Stimulated activated CD8-positive, alpha-beta memory T cell treated with anti-CD3 and anti-CD28 coated beads, Interleukin-15, amount 100 ng/mL, for 48 hours (primary cell): ENCODE measurements around the gene BPIFA1.

Experiments
- DNase-seq, 2 donors: peaks; one replicate each; pipeline ENCODE4 v3.0.0-alpha.2; 2020; ENCODE audit warnings: low read depth in 2 of 2

Gene BPIFA1

DNA sequence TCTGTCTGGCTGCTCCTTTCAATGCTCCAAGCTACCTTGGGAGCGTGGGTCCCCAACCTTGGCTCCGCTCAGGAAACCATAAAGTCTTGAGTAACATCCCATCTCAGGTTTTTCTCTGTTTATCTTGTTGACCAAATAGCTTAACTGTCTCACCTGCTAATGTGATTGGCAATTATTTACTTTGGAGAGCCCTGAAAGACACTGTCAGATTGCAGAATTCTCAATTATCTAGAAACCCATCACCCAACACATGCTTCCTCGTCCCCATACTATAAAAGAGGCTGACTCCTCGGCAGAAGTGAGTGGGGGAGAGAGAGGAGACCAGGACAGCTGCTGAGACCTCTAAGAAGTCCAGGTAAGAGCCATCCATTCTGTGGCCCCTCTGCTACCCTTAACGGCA, at the start of gene BPIFA1:
TSS of gene BPIFA1 (plus strand) at position 301 of the 400 bp plus-strand sequence. CDS start 1,716 bp downstream, outside the sequence.
- DNase-seq: no peak

GRCh38 chr20:33187491-33187890, 48.3 kb upstream of the BPIFA1 start:
- no peak for DNase-seq

- no peak for DNase-seq
Measured at GRCh38 chr20:33188421-33188820, 47.4 kb upstream of the BPIFA1 start.

DNA sequence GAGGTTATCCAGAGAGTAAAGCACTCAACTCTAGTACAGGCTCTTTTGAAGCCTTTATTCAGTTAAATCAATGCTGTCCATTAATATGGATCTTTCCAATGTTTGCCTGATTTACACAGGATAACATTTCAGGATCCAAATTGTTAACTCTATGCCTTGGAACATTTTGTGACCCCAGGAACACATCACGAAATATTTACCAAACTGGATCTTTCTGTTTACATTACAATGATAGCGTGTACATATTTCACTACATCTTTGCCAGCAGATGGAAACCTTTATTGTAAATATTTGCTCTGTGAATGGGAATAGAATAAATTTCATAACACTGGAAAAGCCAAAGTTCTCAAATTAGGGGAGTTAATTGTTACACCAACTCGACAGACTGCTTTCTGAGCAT, 44.3 kb upstream of the BPIFA1 start:
- no peak for DNase-seq

GRCh38 chr20:33191955-33192354, 43.8 kb upstream of the BPIFA1 start:
- no peak for DNase-seq

- DNase-seq: no peak
Measured at GRCh38 chr20:33192912-33193501, 42.8 kb upstream of the BPIFA1 start.

- DNase-seq: no peak
Measured at GRCh38 chr20:33199026-33199425, 36.8 kb upstream of the BPIFA1 start.

GRCh38 chr20:33202451-33202850, 33.3 kb upstream of the BPIFA1 start:
- DNase-seq: no peak

DNA sequence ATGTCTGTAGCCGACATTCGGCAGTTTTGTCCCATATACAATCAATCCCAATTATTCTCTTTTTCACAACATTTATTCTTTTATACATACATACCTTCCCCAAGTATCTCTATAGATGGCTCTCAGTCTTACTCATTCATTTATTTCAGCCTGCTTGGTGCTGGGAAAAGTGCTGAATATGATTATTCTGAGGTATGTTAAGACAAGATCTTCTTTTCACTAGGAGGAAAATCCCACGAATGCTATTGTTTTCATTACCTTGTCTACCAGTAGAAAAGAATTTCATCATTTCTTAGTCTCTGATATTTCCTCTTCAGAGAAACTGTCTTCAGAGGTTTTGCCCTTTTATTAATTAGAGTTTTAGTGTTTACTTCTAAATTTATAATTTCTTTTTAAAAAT, 32.4 kb upstream of the BPIFA1 start:
- no peak for DNase-seq

DNA sequence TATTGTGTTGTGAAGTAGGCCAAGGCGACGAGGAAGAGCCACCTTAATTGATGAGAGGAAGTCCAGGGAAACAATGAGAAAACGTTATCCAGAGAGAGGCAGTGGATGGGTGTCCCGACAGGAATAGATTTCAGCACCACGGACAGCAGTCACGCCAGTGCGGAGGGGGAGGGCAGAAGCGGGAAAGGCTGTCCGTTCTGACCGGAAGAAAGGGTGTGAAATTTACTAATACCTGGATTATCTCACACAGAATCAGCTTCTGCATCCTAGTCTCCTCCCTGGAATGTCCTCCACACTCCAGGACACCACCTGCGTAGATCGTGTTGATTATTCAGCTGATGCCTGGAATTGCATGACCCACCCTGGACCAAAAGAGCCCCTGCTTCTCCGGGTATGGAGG, 26.0 kb upstream of the BPIFA1 start:
- DNase-seq: peak in 1 of 2 donors; percentile 6

DNA sequence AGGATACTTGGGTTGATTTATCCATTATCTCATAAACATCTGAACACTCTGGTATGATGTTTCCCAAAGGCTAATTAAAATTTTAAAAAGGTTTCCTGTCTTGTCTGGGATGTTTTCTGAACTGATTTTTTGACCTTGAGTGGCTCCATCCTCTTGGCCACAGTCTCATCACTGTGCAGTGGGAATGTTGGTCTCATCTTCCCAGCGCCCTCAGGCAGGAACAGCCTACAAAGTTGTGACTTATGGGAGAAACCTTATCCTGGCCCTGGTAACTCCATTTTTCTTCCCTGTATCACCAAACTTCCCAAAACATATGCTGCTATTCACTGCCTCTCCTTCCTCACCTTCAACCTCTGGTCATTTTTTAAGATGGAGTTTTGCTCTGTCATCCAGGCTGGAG, 25.4 kb upstream of the BPIFA1 start:
- no peak for DNase-seq

DNA sequence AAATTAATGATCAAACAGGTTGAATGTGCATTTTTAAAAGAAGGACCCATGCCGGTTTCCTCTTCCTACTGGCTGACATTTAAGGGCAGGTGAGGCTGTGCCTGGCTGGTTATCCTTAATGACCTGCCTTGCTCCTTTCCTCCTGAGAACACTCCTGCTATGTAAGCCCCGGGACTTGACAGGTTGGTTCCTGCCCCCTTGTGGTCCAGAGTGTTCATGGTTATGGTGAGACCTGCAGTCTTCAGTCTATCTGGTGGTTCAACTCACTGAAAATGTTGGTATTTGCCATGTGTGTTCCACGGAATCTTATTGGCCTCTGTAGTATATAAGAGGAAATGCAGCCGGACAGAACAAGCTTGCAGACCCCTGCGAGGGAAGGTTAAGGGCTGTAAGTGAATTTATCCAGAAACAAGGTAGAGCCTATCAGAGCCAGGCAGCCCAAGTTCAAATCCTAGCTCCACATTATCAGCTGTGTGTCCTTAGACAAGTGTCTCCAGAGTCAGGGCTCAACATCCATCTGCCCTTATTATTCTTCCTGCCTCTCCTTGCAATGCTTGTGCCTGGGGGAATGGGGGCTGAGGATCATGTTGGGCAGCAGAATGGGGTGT, 23.9 kb upstream of the BPIFA1 start:
- DNase-seq: no peak

GRCh38 chr20:33217052-33217451, 18.7 kb upstream of the BPIFA1 start, which contains the start of gene BPIFA3:
TSS of gene BPIFA3 (plus strand) at chr20:33217352. CDS start at chr20:33217537, 185 bp downstream.
- no peak for DNase-seq

DNA sequence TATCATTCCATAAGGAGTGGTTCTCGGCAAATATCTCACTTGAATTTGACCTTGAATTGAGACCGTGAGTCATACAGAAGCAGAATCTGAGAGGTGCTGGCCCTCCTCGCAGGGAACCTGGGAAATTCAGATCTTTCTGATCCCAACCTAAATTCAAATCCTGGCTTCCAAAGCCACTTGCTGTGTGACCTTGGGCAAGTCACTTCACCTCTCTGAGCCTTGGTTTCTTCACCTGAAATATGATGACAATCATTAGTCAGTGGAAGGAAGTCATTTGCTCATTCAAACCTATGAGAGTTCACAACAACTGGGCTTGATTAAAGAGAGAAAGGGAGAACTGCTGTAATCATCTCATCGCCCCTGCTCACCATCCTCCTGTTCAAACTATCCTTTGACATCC, 11.4 kb upstream of the BPIFA1 start:
- DNase-seq: no peak

DNA sequence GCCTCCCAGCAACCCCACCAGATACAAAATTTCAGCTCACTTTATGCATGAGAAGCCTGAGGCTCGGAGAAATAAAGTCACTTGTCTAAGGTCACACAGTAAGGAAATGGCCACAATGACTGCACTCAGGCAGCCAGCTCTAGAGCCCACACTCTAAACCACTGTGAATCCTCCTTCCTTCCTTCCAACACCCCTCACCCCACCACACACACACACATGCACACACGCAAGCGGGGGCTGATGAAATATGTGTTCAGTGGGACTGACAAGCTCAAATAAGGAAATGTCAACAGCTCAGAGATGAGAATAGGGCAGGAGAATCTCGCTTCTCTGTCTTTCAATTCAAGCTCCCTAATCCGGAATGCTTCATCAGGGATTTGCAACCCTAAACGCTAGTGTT, 6.0 kb upstream of the BPIFA1 start:
- DNase-seq: peak in 1 of 2 donors; percentile 14

- DNase-seq: no peak
Measured at GRCh38 chr20:33231237-33231636, 4.6 kb upstream of the BPIFA1 start.

DNA sequence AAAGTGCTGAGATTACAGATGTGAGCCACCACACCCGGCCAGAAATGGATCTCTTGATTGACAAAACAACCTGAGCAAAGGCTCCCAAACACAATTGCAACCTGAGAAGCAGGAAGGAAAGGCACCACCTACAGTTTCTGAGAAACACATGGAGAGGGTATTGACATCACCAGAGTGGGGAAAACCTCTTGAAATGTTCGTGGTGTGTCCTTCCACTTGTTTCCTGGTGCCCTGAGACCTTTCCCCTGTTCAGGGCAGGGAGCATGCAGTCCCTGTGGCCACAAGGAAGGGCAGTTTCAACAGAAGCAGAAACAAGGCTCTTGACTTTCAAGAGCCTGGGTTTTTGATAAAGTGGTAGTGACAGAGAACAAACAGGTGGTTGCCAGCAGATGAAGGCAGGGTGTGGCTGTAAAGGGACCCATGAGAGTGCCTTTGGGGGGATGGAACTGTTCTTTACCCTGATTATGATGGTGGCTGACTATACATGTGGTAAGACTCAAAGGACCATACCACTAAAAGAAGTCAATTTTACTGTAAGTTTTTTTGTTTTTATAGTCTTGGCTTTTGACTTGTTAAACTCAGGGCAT, 3.2 kb upstream of the BPIFA1 start:
- no peak for DNase-seq

GRCh38 chr20:33233129-33233774, 2.5 kb upstream of the BPIFA1 start:
- DNase-seq: no peak

GRCh38 chr20:33234050-33234449, 1.7 kb upstream of the BPIFA1 start:
- no peak for DNase-seq

- DNase-seq: no peak
Measured at GRCh38 chr20:33236351-33236750, 555 bp downstream of the BPIFA1 start.

GRCh38 chr20:33237989-33238388, 2.2 kb downstream of the BPIFA1 start:
- DNase-seq: no peak

- no peak for DNase-seq
Measured at GRCh38 chr20:33239418-33239817, 3.6 kb downstream of the BPIFA1 start.
